Mammary epithelial cell (primary cell): ENCODE results near the gene RGS10.

Experiments used
- EZH2 ChIP-seq: IDR thresholded peaks from 2 replicates; pipeline ENCODE4 v1.6.1; 2012; ENCODE audit warnings: low read length, inconsistent platforms, borderline replicate concordance
- TF ChIP-seq, protein P1 (sequence below), 2 donors: IDR thresholded peaks in 1 of 2; conservative IDR thresholded peaks in 1 of 2; 2 replicates each; pipeline ENCODE4 v1.5.1; 2011 to 2012; ENCODE audit warnings: inconsistent platforms in 2 of 2, low read length in 2 of 2, mild to moderate bottlenecking in 2 of 2, control low read depth in 1 of 2, low read depth in 1 of 2; ENCODE audit not compliant: insufficient read depth in 1 of 2; ENCODE audit errors: extremely low read depth in 1 of 2

DNA sequence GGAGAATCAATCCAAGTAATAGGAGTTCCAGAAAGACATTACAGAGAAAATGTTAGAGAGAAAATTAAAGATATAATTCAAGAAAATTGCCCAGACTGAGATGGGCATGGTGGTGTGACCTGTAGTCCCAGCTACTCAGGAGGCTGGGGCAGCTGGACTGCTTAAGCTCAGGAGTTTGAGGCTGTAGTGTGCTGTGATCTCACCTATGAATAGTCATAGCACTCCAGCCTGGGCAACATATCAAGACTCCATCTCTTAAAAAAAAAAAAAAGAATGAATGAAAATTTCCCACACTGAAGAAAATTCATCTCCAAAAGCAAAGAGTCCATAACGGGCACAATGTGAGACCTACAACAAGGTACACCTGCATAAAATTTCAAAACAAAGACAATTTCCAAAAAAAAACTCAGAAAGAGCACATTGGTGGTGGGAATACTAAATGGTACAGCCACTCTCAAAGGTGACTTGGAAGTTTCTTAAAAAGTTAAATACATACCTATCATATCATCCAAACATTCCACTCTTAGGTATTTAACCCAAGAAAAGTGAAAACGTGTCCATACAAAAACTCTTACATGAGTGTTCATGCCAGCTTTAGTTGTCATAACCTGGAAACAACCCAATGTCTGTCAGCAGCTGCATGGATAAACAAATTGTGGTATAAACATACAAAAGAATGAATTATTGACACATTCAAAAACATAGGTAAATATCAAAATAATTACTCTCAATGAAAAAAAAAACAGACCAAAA, 6.9 kb upstream of the RGS10 start:
- TF ChIP-seq, protein P1, sequence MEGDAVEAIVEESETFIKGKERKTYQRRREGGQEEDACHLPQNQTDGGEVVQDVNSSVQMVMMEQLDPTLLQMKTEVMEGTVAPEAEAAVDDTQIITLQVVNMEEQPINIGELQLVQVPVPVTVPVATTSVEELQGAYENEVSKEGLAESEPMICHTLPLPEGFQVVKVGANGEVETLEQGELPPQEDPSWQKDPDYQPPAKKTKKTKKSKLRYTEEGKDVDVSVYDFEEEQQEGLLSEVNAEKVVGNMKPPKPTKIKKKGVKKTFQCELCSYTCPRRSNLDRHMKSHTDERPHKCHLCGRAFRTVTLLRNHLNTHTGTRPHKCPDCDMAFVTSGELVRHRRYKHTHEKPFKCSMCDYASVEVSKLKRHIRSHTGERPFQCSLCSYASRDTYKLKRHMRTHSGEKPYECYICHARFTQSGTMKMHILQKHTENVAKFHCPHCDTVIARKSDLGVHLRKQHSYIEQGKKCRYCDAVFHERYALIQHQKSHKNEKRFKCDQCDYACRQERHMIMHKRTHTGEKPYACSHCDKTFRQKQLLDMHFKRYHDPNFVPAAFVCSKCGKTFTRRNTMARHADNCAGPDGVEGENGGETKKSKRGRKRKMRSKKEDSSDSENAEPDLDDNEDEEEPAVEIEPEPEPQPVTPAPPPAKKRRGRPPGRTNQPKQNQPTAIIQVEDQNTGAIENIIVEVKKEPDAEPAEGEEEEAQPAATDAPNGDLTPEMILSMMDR (conservative IDR thresholded peaks at IDR 0.05 in 1 of 2, IDR thresholded peaks at IDR 0.05 in 1 of 2; ENCODE audit: extremely low read depth in 1 of 2, insufficient read depth in 1 of 2, low read depth in 1 of 2, low read length in 2 of 2), result no peak
- TF ChIP-seq EZH2, result no peak
